Fibroblast of skin of left biceps (primary cell): Measurements from ENCODE around the gene PLEKHO2.

Source experiments
- DNase-seq, 2 experiments: peaks; one replicate each; pipeline ENCODE4 v3.0.0-alpha.2; 2013; ENCODE audit warnings: low read depth in 2 of 2

PLEKHO2 gene

GRCh38 chr15:64825431-64826294 lies 16.1 kb upstream of the PLEKHO2 start, which contains the start of gene PIF1:
Gene PIF1 (minus strand): TSS chr15:64825647. CDS start chr15:64824335, 1,312 bp downstream.
- peak; percentile 97 to 98 for DNase-seq

DNA sequence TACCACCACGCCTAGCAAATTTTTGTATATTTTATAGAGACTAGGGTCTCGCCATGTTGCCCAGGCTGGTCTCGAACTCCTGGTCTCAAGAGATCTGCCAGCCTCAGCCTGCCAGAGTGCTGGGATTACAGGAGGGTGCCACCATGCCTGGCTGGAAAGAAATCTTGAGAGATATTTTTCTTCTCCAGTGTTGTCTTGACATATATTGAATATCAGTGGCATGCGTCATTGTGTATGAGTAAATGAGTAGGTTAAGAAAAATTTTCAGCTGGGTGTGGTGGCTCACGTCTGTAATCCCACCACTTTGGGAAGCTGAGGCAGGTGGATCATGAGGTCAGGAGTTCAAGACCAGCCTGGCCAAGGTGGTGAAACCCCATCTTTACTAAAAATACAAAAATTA lies 12.7 kb upstream of the PLEKHO2 start:
- DNase-seq: no peak

DNA sequence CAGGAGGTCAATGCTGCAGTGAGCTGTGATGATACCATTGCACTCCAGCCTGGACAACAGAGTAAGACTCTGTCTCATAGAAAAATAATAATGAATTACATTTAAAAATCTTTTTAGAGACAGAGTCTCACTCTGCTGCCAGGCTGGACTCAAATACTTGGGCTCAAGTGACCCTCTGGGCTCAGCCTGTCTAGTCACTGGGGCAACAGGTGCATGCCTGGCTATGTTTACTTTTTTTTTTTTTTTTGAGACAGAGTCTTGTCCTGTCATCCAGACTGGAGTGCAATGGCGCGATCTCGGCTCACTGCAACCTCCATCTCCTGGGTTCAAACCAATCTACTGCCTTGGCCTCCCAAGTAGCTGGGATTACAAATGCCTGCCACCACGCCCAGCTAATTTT lies 8.0 kb upstream of the PLEKHO2 start:
- no peak for DNase-seq

DNA sequence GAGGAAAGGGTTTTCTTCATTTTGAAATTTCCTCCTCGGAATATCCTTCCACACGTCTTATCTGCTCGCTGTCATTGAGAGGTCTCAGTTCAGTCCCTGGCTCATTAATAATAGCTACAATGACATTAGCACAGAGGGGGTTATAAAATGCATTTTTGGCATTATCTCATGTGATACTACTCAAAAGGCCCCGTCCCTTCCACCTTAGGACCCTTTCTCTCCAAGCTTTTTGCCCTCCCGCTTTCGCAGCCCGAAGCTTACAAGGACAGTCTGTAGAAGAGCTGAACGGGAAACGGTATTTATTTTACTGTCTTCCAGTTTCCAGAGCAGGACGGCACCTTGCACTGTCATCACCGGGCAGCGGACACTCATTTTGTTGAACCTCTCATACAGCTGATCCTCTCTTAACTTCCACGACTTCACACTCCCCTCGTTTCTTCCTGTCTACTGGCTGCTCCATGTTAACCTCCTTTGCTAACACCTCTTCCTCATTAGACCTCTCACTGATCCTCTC lies 5.6 kb upstream of the PLEKHO2 start:
- no peak for DNase-seq

DNA sequence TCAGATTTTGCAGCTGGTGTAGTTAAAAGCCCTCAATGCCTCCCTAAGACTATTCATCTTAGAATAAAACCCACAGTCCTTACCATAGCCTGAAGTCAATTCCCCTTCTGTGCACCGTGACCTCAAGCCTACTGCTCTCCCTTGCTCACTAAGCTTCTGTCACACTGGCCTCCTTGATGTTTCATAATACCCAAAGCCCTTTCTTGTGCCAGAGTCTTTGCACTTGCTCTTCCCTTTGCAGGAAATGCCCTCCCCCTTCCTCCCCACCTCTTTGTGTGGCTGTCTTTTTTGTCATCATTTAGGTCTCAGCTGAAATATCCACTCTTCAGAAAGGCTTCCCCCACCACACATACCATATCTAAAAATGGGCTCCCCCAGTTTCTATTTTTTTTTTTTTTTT lies 4.2 kb upstream of the PLEKHO2 start:
- DNase-seq: no peak

DNA sequence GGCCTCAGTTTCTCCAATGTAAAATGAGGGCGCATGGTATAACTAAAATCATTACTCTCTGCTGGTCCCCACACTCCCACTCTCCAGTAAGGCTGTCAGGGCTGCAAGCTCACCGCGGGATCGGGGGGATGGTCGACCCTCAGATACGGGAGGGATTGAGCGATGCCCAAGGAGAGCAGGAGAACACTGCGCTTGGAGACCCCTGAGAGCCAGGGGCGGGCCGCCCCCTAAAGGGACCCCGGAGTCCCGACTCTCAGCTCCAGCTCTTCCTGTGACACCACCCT lies 713 bp upstream of the PLEKHO2 start:
- DNase-seq: no peak

GRCh38 chr15:64842096-64842939 lies 603 bp downstream of the PLEKHO2 start:
- no peak for DNase-seq

GRCh38 chr15:64842986-64843561 lies 1.4 kb downstream of the PLEKHO2 start:
- DNase-seq: no peak

DNA sequence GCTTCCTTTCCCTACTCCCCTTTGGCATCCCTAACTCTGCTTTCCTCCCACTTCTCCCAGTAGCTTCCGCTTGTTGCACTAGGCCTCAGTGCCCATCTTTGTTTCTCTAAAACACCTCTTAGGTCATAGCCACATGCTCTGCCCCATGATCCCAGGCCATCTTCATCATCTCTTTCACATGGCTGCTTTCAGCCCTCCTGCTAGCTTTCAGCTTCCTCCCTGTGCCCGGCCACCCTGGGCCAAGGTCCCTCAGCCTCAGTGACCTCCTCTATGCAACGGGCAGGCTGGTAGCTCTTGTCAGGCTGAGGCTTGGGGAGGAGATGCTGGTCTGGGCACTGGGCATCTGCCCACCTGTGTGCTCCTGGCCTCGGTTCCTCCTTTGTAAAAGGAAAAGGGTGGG lies 2.3 kb downstream of the PLEKHO2 start:
- no peak for DNase-seq

DNA sequence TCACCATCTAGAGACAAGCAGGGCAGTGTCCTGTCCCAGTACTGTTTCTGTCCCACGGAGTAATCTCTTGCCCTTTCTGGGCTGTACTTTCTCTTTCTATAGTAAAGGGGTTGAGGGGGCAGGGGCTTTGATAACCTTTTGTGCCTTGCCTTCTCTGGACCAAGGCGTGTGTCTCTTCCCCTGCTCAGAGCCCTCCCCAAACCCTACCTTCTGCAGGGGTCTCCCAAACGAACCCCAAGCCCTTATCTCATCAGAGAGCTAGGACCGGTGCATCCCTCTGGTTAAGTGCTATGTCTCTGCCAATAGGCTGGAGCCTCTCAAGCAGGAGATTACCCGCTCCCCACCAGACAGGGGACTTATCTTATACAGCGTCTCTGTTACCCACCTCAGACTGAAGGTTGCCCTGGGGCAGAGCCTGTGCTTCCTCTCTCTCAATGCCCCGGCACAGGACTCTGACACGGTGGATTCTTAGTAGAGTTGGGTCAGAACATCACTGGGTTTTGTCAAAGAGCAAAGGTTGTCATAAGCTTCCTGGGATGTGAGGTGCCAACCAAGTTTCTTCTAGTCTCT lies 2.9 kb downstream of the PLEKHO2 start:
- no peak for DNase-seq

DNA sequence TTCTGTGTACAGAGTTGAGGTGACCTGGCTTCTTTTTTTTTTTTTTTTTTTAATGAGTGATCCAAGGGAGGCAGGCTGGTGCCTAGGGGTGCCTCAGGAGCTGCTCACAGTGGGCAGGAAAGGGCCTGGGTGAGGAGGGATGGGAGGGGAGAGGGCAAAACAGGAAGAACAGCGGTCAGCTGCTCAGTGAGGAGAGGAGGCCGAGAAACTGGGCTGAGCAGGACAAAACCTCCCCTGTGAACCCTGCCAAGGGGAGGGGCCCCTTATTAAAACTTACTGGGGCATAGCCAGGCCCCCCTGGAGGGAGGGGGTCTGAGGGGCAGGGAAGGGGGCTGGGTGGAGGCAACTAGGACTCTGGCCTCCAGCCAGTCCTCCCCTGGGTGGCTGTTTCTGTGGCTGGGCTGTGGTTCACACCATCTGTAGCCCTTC lies 3.5 kb downstream of the PLEKHO2 start:
- no peak for DNase-seq

- no peak for DNase-seq
These were observed 4.3 kb downstream of the PLEKHO2 start for GRCh38 chr15:64845831-64846595.

DNA sequence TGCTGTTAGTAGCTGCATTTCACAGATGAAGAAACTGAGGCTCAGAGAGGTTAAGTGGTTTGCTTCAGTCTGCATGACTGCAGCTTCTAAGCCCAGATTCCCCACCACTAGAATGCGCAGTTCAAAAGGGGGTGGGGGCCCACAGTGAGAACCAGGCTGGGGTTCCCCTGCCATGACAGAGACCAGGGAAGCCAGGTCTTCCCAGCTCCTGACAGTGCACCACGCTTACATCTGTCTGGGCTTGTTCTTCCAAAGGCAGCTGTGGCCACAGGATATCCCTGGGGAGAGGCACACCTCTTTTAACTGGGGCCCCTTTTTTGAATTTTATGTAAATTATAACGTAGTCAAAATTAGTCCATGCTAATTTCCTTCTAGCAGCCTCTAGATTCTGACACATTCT lies 5.3 kb downstream of the PLEKHO2 start:
- DNase-seq: no peak

- no peak for DNase-seq
These were observed 5.7 kb downstream of the PLEKHO2 start for GRCh38 chr15:64847448-64847847.

DNA sequence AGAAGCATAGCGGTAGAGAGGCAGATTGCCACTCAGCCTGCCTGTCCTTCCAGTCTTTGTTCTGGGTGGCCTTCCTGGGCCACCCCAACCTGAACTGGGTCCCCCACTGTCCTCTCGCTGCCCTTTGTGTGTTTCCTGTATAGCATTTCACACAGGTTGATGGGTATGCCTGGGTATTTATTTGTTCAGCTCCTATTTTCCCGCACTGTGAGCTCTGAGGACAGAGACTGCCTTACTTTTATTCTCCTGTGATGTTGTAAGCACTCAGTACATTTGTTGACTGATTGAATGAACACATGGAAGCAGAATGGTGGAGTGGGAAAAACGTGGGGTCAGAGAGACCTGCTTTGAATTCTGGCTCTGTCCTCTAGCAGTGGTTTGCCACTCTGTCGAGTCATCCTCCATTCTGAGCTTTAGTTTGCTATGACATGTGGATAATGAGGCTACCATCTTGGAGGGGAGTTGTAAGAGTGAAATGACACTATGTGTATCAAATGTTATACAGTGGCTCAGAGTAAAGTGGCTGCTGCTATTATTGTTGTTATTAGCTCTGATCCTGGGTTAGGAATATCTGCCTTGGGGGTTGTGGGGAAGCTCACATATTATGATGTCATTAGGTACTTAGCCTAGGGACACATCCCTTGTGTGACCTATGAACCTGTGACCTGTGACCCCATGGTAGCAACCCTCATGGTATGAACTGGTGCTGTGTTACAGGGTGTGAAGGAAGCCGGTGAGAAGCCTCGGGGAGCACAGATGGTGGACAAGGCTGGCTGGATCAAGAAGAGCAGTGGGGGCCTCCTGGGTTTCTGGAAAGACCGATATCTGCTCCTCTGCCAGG lies 6.4 kb downstream of the PLEKHO2 start:
- no peak for DNase-seq

DNA sequence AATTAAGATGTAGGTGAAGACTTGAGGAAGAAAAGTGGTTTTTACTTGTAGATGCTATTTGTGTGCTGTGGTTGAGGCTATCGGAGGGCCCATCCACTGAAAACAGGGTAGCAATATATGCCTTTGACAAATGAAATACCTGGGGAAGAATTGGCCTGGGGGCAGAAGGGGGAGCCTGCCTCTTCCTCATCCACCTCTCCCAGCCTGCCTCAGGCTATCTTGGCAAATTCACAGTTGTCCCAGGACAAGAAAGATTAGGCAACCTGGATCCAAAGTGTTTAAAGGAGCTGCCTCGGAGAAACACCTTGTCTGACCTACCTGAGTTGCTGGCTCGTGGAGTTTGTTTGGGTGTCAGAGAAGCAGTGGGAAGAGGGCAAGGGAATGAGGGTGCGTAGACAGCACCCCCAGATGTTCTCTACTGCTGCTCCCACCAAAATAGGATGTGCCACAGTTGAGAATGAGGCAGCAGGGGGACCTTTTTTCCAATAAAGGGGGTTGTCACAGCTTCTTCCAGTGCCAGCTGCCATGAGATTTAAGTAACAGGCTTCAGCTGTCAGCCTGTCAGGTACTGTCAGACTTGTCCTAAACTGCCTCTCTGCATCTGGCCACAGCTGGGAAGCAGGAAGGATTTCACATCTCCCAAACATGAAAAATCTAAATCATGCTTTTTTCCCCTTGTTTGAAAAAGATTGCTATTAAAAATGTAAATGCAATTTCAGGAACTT lies 9.2 kb downstream of the PLEKHO2 start:
- DNase-seq: no peak

DNA sequence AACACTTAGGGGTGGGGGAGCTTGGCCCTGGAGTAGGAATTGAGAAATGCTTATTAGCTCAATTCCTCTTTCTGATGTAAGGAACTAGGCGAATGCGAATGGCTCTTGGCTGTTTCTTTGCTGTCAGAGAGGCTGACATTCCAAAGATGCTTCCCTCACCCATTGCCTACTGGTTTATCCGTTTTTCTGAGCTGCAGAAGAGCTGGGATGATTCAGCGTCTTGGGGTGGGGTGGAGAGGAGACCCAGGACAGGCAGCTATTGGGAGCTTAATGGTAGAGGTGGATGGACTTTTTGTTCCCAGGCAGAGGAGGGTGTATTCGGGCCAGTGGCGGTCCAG lies 9.8 kb downstream of the PLEKHO2 start:
- DNase-seq: peak; percentile 75 to 77

- no peak for DNase-seq
These were observed 12.3 kb downstream of the PLEKHO2 start for GRCh38 chr15:64854041-64854440.

- no peak for DNase-seq
These were observed 12.8 kb downstream of the PLEKHO2 start for GRCh38 chr15:64854526-64854925.
